Forelimb muscle (tissue), 1 donor: ENCODE measurements around the gene GPER1. TPM values are rescaled to one million over a fixed set of nuclear protein-coding genes. Genes with fewer than 3 reads are reported as not detected.

ENCODE experiments used
- DNase-seq: peaks from one replicate; pipeline ENCODE4 v3.0.0-alpha.2; 2013; ENCODE audit warnings: low read depth
- polyA plus RNA-seq: library from polyadenylated mRNA; unstranded; fragments of 120-200 nt; gene quantifications from one replicate; pipeline ENCODE4 v1.2.1, GENCODE V29; 2013; ENCODE audit not compliant: insufficient read length

The GPER1 gene
- polyA plus RNA-seq, 1 donor: 14.4 TPM

DNA sequence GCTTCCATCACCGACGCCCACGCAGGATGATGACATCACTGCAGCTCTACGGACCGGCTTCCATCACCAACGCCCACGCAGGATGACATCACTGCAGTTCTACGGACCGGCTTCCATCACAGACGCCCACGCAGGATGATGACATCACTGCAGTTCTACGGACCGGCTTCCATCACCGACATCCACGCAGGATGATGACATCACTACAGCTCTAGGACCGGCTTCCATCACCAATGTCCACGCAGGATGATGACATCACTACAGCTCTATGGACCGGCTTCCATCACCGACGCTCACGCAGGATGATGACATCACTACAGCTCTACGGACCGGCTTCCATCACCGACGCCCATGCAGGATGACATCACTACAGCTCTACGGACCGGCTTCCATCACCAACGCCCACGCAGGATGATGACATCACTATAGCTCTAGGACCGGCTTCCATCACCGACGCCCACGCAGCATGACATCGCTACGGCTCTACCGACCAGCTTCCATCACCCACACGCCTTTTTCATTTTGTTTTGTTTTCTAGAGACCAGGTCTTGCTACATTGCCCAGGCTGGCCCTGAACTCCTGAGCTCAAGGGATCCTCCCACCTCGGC is 29.5 kb downstream of the GPER1 start:
- DNase-seq: no peak

GRCh38 chr7:1119201-1119600 is 31.3 kb downstream of the GPER1 start:
- no peak for DNase-seq

- no peak for DNase-seq
Measured at GRCh38 chr7:1120791-1121190, 32.9 kb downstream of the GPER1 start.

DNA sequence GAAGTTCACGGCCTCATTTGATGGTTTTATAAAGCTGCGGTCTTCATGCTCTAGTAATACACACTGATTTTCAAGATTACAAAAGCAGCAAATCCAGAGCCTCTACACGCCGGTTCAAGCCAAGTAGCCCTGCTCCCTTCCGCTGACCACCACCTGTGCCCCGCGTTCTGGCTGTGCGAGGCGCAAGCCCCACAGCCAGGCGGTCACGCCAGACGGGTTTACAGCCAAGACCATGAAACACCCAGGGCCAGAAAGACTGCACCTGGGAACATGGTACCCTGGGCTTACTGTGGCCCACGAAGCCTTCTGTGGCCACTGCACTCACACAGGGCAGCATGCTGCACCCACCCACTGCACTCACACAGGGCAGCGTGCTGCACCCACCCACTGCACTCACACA is 33.6 kb downstream of the GPER1 start:
- DNase-seq: no peak

DNA sequence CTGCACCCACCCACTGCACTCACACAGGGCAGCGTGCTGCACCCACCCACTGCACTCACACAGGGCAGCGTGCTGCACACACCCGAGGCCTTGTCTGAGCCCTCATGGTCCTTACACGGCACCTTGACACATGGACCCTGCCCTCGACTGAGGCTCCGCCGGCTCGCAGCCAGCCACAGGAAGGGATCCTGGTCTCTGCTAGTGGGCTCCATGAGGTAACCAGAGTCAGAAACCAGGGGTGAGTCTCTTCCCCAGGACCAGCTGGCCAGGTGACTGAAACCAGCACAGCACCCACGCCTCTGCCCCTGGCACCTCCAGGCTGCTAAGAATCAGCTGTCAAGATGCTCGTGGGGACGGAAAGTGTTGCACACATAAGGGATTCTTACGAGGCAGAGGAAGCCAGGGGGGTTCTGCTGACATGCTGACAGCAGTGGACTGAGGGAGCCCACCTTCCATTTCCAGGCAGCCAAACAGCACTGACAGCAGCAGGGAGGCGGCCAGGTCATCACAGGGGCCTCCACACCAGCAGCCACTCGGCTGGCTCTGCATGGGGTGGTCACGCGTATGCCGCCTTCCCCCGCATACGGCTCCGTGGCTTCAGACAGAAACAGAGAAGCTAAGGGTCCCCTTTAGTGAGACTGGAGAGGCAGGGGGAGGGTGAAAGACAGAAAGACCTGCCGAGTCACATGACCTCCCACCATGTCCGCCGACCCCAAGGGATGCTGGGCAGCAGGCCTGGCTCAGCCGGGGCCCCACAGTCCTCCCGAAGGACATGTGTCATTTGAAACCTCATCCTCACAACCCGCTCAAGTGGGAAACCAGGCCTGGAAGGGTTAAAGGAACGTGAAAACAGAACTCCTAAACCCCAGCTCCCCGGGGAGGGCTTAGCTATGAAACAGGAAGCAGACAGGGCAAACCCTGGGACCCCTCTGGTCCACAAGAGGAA is 34.2 kb downstream of the GPER1 start:
- no peak for DNase-seq

DNA sequence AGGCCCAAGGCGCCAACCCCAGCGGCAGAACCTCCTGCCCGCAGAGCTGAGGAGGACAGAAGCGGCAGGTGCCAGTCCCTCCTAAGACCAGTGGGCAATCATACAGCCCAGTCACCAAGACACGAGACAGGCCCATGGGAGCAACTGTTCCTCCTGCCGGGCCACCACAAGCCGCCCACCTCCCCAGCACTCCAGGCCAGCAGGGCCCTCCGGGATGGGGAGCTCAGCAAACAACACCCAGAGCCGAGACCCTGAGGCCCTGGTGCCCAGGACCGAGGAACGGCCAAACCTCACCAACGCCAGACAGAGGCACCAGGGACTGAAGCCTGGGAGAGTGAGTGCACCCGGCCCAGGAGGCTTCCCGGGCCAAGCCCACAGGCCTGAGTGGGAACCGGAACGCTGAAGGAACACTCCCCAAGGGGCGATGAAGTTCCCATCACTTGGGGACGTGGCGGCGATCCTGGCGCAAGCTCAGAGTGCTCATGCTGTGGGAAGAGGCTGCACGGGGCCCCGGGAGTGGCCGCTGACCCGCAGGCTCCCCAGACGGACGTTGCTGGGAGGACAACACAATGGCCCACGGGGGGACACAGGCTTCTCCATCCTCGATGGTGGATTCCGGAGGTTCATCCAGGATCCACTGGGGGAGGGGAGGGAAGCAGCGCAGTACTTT is 35.1 kb downstream of the GPER1 start:
- no peak for DNase-seq

GRCh38 chr7:1123715-1124114 is 35.8 kb downstream of the GPER1 start:
- peak; percentile 40 for DNase-seq

GRCh38 chr7:1124164-1124563 is 36.3 kb downstream of the GPER1 start:
- DNase-seq: no peak

GRCh38 chr7:1124816-1125602 is 37.1 kb downstream of the GPER1 start:
- DNase-seq: no peak

DNA sequence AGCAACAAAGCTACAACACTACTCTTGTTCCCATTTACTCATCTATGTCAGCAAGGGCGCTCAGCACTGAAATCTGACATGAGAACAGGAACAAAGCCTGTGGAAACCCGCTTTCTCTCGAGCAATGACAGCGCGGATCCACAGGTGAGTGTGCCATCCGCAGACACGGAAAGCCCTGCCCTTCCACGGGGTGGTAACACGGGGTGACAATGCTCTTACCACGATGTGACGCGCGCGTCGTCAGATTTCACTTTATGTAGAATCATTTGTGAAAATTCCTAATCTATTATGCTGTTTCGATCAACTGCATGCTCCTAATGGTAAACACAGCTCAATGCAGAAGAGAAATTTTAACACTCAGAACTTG is 37.7 kb downstream of the GPER1 start:
- DNase-seq: no peak

DNA sequence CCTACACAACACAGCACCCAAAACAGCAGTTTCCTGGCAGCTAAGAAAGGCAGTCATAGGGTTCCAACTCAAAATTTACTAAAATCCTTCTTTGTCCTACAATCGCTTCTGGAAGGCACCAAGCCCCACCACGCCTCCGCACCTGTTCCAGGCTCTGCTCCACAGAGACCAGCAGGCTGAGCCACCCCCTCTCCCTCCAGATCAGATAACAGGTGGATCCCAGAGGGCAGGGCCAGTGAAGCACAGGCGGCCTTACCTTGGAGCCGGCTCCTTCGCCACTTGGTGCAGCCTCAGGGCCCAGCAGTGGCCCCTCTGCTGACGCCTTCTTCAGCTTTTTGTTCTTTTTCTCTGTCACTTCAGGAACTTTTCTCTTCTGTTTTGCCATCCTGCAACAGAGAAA is 39.1 kb downstream of the GPER1 start:
- no peak for DNase-seq

DNA sequence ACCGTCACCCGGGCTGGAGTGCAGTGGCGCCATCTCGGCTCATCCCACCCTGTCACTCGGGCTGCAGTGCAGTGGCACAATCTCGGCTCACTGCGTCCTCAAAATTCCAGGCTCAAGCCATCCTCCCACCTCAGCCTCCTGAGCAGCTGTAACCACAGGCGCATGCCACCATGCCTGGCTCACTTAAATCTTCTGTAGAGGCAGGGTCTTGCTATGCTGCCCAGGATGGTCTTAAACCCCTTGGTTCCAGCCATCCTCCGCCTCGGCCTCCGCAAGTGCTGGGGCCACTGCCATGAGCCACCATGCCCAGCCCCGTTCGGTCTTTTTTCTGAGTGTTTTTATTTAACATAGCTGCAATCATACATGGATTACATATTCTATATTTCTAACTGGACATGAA is 41.5 kb downstream of the GPER1 start:
- DNase-seq: no peak

DNA sequence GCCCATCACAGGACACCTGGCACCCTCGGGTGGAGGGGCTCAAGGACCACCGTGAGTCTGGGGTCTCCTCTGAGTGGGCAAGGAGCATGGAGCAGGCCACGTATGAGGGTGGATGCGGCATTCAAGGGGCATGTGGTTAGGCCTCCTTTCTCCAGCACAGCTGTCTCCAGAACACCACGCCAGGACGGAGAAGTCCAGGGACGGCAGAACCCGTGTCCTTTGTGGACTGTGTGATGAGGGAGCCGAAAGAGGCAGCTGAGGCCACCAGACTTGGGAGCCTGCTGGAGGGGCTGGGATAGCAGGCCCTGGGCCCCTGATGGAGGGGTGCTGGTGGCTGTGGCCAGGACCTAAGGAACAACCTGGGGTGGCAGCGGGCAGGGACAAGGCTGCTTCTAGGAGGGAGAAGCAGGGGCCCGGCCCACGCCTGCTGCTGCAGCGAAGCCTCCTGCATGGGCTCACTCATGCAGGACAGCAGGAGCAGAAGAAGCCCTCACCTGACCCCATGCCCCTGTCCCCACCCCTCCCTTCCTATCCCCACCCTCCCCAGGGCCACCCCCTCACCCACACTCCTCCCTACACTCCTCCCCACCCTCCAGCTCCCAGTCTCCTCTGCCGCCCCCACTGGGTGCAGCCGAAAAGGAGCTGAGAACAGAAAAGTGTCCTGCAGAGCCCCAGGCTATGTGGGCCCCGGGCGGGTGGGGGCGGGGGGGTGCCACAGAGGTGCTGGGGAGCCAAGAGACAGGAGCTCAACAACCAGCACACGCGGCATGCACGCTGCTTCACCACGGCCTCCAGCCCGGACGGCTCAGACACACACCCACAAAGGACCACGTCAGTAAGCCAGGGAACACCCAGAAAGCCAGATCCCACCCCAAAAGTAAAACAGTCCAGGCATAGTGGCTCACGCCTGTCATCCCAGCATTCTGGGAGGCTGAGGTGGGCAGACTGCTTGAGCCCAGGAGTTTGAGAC is 42.4 kb downstream of the GPER1 start:
- DNase-seq: no peak

DNA sequence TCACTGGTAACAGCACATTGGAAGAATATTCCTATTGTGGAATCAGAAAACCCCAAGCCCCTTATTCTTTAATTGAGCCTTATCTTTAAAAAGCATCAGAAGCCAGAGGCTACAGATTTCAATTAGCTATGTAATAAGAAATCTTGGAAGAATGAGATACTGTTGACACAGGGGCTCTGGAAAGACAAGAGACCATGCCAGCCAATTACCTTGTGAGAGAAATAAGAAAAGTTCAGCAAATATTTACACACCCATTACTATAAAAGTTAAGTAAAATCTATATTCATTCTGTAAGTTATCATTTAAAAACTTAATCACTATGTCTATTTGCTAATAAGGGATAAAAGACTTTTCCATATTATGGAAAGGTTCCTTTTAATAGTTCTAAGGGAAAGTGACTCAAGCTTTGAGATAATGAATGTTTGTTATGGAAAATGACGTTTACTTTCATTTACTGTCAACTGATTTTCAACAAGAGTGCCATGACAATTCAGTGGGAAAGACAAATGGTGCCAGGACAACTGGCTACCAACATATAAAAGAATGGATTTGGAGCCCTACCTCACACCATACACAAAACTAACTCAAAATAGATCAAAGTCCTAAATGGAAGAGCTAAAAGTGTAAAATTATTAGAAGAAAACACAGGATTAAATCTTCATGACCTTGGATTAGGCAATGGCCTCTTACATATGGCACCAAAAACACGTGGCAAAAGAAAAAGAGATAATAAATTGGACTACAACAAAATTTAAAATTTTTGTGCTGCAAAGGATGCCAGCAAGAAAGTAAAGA is 43.8 kb downstream of the GPER1 start:
- no peak for DNase-seq

DNA sequence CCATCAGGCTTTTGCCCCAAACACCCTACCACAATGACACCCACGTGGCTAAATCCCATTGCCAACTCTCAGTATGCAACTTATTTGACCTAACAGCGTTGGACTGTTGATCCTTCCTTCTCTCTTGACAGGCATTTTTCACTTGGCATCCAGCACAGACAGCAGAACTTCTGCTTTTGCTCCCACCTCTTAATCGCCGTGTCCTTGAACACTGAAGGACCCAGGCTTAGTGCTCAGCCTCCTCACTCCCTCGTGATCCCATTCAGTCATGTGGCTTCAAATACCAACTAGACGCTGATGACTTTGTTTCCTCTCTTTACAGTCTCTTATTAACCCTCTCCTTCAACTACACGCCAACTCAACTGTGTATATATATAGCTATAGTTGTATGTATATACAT is 47.0 kb downstream of the GPER1 start:
- DNase-seq: no peak

DNA sequence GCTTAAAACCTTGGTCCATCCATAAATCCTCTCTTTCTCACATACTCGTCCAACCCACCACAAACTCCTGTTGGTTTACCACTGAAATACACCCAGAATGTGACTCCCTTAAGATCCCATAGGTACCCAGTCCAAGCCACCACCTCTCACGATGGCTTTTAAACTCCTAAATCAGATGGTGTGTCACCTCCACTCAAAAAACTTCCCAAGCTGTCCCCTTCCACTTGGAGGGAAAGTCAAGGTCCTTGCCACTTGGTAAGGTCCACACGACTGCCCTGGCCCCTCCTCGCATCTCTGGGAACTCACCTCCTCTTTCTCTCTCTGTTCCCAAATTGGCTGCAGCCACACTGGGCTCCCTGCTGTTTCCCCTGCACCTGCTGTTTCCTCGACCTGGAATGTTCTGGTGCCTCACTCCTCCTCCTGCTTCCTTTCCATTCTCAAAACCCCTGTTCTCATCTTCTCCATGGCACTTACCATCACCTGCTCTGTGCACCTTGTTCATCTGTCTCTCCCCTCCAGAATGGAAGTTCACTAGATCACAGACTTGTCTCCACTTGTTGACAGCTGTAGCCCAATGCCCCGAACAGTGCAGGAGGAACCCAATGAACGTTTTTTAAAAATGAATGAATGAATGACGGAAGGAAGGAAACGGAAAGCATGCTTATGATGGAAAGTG is 49.1 kb downstream of the GPER1 start:
- DNase-seq: no peak

- no peak for DNase-seq
Measured at GRCh38 chr7:1137517-1138167, 49.7 kb downstream of the GPER1 start.

DNA sequence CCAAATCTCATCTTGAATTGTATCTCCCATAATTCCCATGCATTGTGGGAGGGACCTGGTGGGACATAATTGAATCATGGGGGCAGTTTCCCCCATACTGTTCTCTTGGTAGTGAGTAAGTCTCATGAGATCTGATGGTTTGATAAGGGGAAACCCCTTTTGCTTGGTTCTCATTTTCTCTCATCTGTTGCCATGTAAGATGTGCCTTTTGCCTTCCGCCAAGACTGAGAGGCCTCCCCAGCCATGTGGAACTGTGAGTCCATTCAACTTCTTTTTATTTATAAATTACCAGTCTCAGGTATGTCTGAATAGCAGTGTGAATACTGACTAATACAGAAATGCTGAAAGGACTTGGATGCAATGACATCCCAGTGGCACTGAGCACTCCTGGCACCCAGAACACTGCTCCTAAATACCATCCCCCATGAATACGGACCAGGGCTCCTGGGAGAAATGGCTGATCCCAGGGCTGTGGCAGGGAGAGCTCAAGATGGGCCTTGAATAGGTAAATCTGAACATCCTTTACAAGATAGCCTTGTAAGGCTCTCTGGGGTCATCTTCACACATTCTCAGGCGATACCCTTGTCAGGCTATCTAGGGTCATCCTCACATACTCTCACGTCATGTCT is 52.7 kb downstream of the GPER1 start:
- no peak for DNase-seq
